ENCODE measurements around the gene AZU1.
"Not testable (repeated sequence)": the region's sequence is repeated elsewhere in the genome, so short reads cannot be mapped to it uniquely, and the experiment has no call there.

The AZU1 gene

GRCh38 chr19:875265-875879 lies 47.7 kb downstream of the AZU1 start:
- DNase-seq = no peak

- DNase-seq = no peak
Observed at GRCh38 chr19:876089-876488, 48.5 kb downstream of the AZU1 start.

- no peak for DNase-seq
Observed at GRCh38 chr19:876780-877314, 49.2 kb downstream of the AZU1 start.

GRCh38 chr19:877992-878660 lies 50.5 kb downstream of the AZU1 start:
- not testable (repeated sequence) for DNase-seq

GRCh38 chr19:878751-879561 lies 51.3 kb downstream of the AZU1 start:
- not testable (repeated sequence) for DNase-seq

GRCh38 chr19:879711-880438 lies 52.2 kb downstream of the AZU1 start:
- no peak for DNase-seq
